Hepatocyte (in vitro differentiated cells): ENCODE results near the gene DCAF5.

Source experiments
- CTCF ChIP-seq: fragments of 200-600 bp; sonication (generic); IDR thresholded peaks from 2 replicates; pipeline ENCODE4 v1.5.1; 2016; ENCODE audit warnings: antibody characterized with exemption, mild to moderate bottlenecking; ENCODE audit not compliant: poor library complexity
- EZH2 ChIP-seq: fragments of 200-600 bp; sonication (generic); IDR thresholded peaks from 2 replicates; pipeline ENCODE4 v1.6.1; 2016; ENCODE audit warnings: antibody characterized with exemption, mild to moderate bottlenecking, borderline replicate concordance

GRCh38 chr14:69008421-69008884, 144.5 kb downstream of the DCAF5 start:
- no peak for TF ChIP-seq CTCF
- no peak for TF ChIP-seq EZH2
